Karpas-422 (cell line): ENCODE data around the gene CLCNKB. TPM values are rescaled to one million over a fixed set of nuclear protein-coding genes. Genes with fewer than 3 reads are reported as not detected.

ENCODE experiments used
- DNase-seq: peaks from one replicate; pipeline ENCODE4 v3.0.0-alpha.2; 2015
- H2AFZ ChIP-seq: fragments of 200-600 bp; sonication (generic); 2 replicates; pipeline ENCODE4 v1.6.1; 2014; ENCODE audit warnings: antibody characterized with exemption, low read length, mixed read lengths
- H3K27ac ChIP-seq: fragments of 200-600 bp; sonication (generic); 2 replicates; pipeline ENCODE4 v1.5.1; 2014; ENCODE audit warnings: mild to moderate bottlenecking, low read length, moderate library complexity
- H3K27me3 ChIP-seq: fragments of 200-600 bp; sonication (generic); 2 replicates; pipeline ENCODE4 v1.6.1; 2014; ENCODE audit warnings: low read length, mixed read lengths
- H3K36me3 ChIP-seq: fragments of 200-600 bp; sonication (generic); 2 replicates; pipeline ENCODE4 v1.6.1; 2014; ENCODE audit warnings: low read length, mixed read lengths; ENCODE audit not compliant: insufficient read depth
- H3K4me1 ChIP-seq: fragments of 200-600 bp; sonication (generic); 2 replicates; pipeline ENCODE4 v1.6.1; 2014; ENCODE audit warnings: mild to moderate bottlenecking, low read length, mixed read lengths
- H3K4me2 ChIP-seq: fragments of 200-600 bp; sonication (generic); 2 replicates; pipeline ENCODE4 v1.6.1; 2014; ENCODE audit warnings: low read length, low read depth, mild to moderate bottlenecking; ENCODE audit not compliant: poor library complexity, severe bottlenecking
- H3K4me3 ChIP-seq: fragments of 200-600 bp; sonication (generic); 2 replicates; pipeline ENCODE4 v1.5.1; 2014; ENCODE audit warnings: mild to moderate bottlenecking, antibody characterized with exemption, low read length, mixed read lengths
- H3K79me2 ChIP-seq: fragments of 200-600 bp; sonication (generic); 2 replicates; pipeline ENCODE4 v1.6.1; 2014; ENCODE audit warnings: mild to moderate bottlenecking, low read length, mixed read lengths
- H3K9ac ChIP-seq: fragments of 200-600 bp; sonication (generic); 2 replicates; pipeline ENCODE4 v1.6.0; 2014; ENCODE audit warnings: low read length
- H3K9me2 ChIP-seq: fragments of 200-600 bp; sonication (generic), shearing (Covaris generic); replicated peaks from 2 replicates; pipeline ENCODE4 v1.6.0; 2014; ENCODE audit warnings: mild to moderate bottlenecking, low read length, moderate library complexity; ENCODE audit not compliant: insufficient read depth
- H3K9me3 ChIP-seq: fragments of 300-700, 200-600 bp; sonication (generic); 2 replicates; pipeline ENCODE4 v1.6.1; 2014; ENCODE audit warnings: low read length, mixed read lengths
- H4K20me1 ChIP-seq: fragments of 200-600 bp; sonication (generic); 2 replicates; pipeline ENCODE4 v1.6.1; 2014; ENCODE audit warnings: mild to moderate bottlenecking, antibody characterized with exemption, low read length, low read depth; ENCODE audit not compliant: insufficient read depth
- total RNA-seq: library from RNA; depleted of rRNA; stranded (reverse); fragments of >200 nt; shearing (Covaris generic); gene quantifications from 2 replicates; pipeline ENCODE4 v1.2.3, GENCODE V29; 2014; ENCODE audit warnings: low replicate concordance

The CLCNKB gene
- total RNA-seq, 1 experiment from 2014 or later: not detected

- no peaks in the 10 kb centered on the region for H3K79me2 ChIP-seq
- H3K4me3 ChIP-seq: no peak overlapping the region
- no peak overlapping the region for H3K9ac ChIP-seq
- no peak overlapping the region for H2AFZ ChIP-seq
- H4K20me1 ChIP-seq: no peaks in the 10 kb centered on the region
- H3K27me3 ChIP-seq: no peaks in the 10 kb centered on the region
- no peak overlapping the region for H3K27ac ChIP-seq
- H3K4me1 ChIP-seq: peaks cover 28% of the 10 kb centered on the region
- DNase-seq: no peak
- no peaks in the 10 kb centered on the region for H3K36me3 ChIP-seq
- no peaks in the 10 kb centered on the region for H3K9me3 ChIP-seq
- H3K9me2 ChIP-seq: no peaks in the 10 kb centered on the region
- no peak overlapping the region for H3K4me2 ChIP-seq
These were observed 27.2 kb downstream of the CLCNKB start for GRCh38 chr1:16070640-16071355.

GRCh38 chr1:16071614-16072013 lies 28.0 kb downstream of the CLCNKB start:
- Histone ChIP-seq H3K4me2 (no peak overlapping the region), H3K36me3 (no peaks in the 10 kb centered on the region)

GRCh38 chr1:16072095-16072494 lies 28.5 kb downstream of the CLCNKB start:
- H3K27me3 ChIP-seq: no peaks in the 10 kb centered on the region
- no peak overlapping the region for H3K4me3 ChIP-seq
- peaks cover 17% of the 10 kb centered on the region for H3K4me1 ChIP-seq
- H3K36me3 ChIP-seq: no peaks in the 10 kb centered on the region
- H3K79me2 ChIP-seq: no peaks in the 10 kb centered on the region
- H3K9me3 ChIP-seq: no peaks in the 10 kb centered on the region
- H2AFZ ChIP-seq: no peak overlapping the region
- no peaks in the 10 kb centered on the region for H3K9me2 ChIP-seq
- H4K20me1 ChIP-seq: no peaks in the 10 kb centered on the region
- DNase-seq: no peak
- H3K27ac ChIP-seq: no peak overlapping the region
- H3K4me2 ChIP-seq: no peak overlapping the region
- H3K9ac ChIP-seq: no peak overlapping the region

More at GRCh38 chr1:16071614-16072013, 28.0 kb downstream of the CLCNKB start:
- Histone ChIP-seq H3K9me2 (no peaks in the 10 kb centered on the region), H3K27me3 (no peaks in the 10 kb centered on the region), H3K4me1 (peaks cover 22% of the 10 kb centered on the region), H3K79me2 (no peaks in the 10 kb centered on the region), H3K4me3 (no peak overlapping the region), H4K20me1 (no peaks in the 10 kb centered on the region), H2AFZ (no peak overlapping the region), H3K9ac (no peak overlapping the region), H3K27ac (no peak overlapping the region), H3K9me3 (no peaks in the 10 kb centered on the region)
- DNase-seq: no peak

- Histone ChIP-seq H3K79me2 (no peaks in the 10 kb centered on the region), H3K36me3 (no peaks in the 10 kb centered on the region), H3K27ac (no peak overlapping the region), H2AFZ (no peak overlapping the region), H3K4me2 (no peak overlapping the region), H3K9me3 (no peaks in the 10 kb centered on the region), H3K9ac (no peak overlapping the region), H3K27me3 (no peaks in the 10 kb centered on the region), H3K9me2 (no peaks in the 10 kb centered on the region), H3K4me1 (peaks cover 11% of the 10 kb centered on the region), H3K4me3 (no peak overlapping the region), H4K20me1 (no peaks in the 10 kb centered on the region)
- no peak for DNase-seq
These were observed 29.3 kb downstream of the CLCNKB start for GRCh38 chr1:16072616-16073484.

- Histone ChIP-seq H3K4me3 (peak within 1 kb of the TSS; percentile 54; the same call in 1 of the 2 replicates), H3K4me1 (peaks cover 11% of the 10 kb centered on the region), H3K36me3 (no peaks in the 10 kb centered on the region), H3K9ac (no peak within 1 kb of the TSS), H3K27ac (no peak within 1 kb of the TSS), H3K27me3 (no peaks in the 10 kb centered on the region), H3K4me2 (peak within 1 kb of the TSS; percentile 69), H3K9me3 (no peaks in the 10 kb centered on the region), H4K20me1 (no peaks in the 10 kb centered on the region), H2AFZ (0 out of 2 replicates have a peak within 1 kb of the TSS, but pooled peaks have one; percentile 43), H3K79me2 (no peaks in the 10 kb centered on the region), H3K9me2 (no peaks in the 10 kb centered on the region)
- peak; percentile 71 for DNase-seq
These were observed 30.0 kb downstream of the CLCNKB start, which contains the start of gene FAM131C for GRCh38 chr1:16073490-16074119. Gene FAM131C (minus strand): TSS chr1:16073651. CDS start chr1:16073442, 209 bp downstream.

GRCh38 chr1:16074217-16074616 lies 30.6 kb downstream of the CLCNKB start:
- H4K20me1 ChIP-seq: no peaks in the 10 kb centered on the region
- no peak overlapping the region for H3K9ac ChIP-seq
- H3K9me2 ChIP-seq: no peaks in the 10 kb centered on the region
- no peak for DNase-seq
- peaks cover 14% of the 10 kb centered on the region for H3K4me1 ChIP-seq
- no peaks in the 10 kb centered on the region for H3K79me2 ChIP-seq
- no peaks in the 10 kb centered on the region for H3K27me3 ChIP-seq
- no peaks in the 10 kb centered on the region for H3K9me3 ChIP-seq
- H3K27ac ChIP-seq: no peak overlapping the region
- H2AFZ ChIP-seq: no peak overlapping the region
- H3K4me3 ChIP-seq: no peak overlapping the region
- no peaks in the 10 kb centered on the region for H3K36me3 ChIP-seq
- peak overlapping the region; percentile 69 for H3K4me2 ChIP-seq

- no peak overlapping the region for H3K4me3 ChIP-seq
- H4K20me1 ChIP-seq: no peaks in the 10 kb centered on the region
- H3K9ac ChIP-seq: no peak overlapping the region
- DNase-seq: no peak
- no peak overlapping the region for H3K27ac ChIP-seq
- no peaks in the 10 kb centered on the region for H3K36me3 ChIP-seq
- H3K4me2 ChIP-seq: no peak overlapping the region
- H3K79me2 ChIP-seq: no peaks in the 10 kb centered on the region
- H3K27me3 ChIP-seq: no peaks in the 10 kb centered on the region
- H2AFZ ChIP-seq: no peak overlapping the region
- no peaks in the 10 kb centered on the region for H3K9me3 ChIP-seq
- H3K4me1 ChIP-seq: peaks cover 10% of the 10 kb centered on the region
- no peaks in the 10 kb centered on the region for H3K9me2 ChIP-seq
These were observed 31.9 kb downstream of the CLCNKB start for GRCh38 chr1:16075337-16076030.
